ENCODE results near the gene USP40.

- TF ChIP-seq CTCF (tag by site-specific recombination; IDR thresholded peaks at IDR 0.05) = no peak
- TF ChIP-seq ZNF777 (tag by site-specific recombination; IDR thresholded peaks at IDR 0.05; ENCODE audit: borderline replicate concordance) = no peak
- no peak for TF ChIP-seq GLI2 (tag by site-specific recombination; IDR thresholded peaks at IDR 0.05; ENCODE audit: borderline replicate concordance, low read depth)
- no peak for TF ChIP-seq ZNF292 (tag by site-specific recombination; IDR thresholded peaks at IDR 0.05; ENCODE audit: borderline replicate concordance, low read depth)
- TF ChIP-seq REST (tag by site-specific recombination; IDR thresholded peaks at IDR 0.05) = no peak
- TF ChIP-seq ZNF776 (tag by site-specific recombination; IDR thresholded peaks at IDR 0.05; ENCODE audit: borderline replicate concordance) = no peak
- TF ChIP-seq MYNN (tag by site-specific recombination; IDR thresholded peaks at IDR 0.05; ENCODE audit: borderline replicate concordance) = no peak
- no peak for TF ChIP-seq GLIS2 (tag by site-specific recombination; IDR thresholded peaks at IDR 0.05)
- no peak for TF ChIP-seq ZNF768 (tag by site-specific recombination; IDR thresholded peaks at IDR 0.05)
- TF ChIP-seq ZNF560 (tag by site-specific recombination; IDR thresholded peaks at IDR 0.05; ENCODE audit: borderline replicate concordance) = no peak
Observed at GRCh38 chr2:233528182-233528581, 38.4 kb downstream of the USP40 start.

Measured in HEK293 (cell line).